ENCODE measurements around the gene NEK10.
"Not testable (repeated sequence)": the region's sequence is repeated elsewhere in the genome, so short reads cannot be mapped to it uniquely, and the experiment has no call there.

Gene NEK10

GRCh38 chr3:27368831-27369607, at the start of gene NEK10:
Gene NEK10, minus strand, starts transcription at chr3:27369383. Its CDS starts 16,501 bp downstream, at chr3:27352882.
- DNase-seq (ENCODE audit: low spot score) = peak; percentile 73

- DNase-seq (ENCODE audit: low spot score) = no peak
Measured at GRCh38 chr3:27415202-27415601, 46.0 kb upstream of the NEK10 start.

GRCh38 chr3:27392950-27393679, 23.9 kb upstream of the NEK10 start:
- DNase-seq (ENCODE audit: low spot score) = no peak

- not testable (repeated sequence) for DNase-seq (ENCODE audit: low spot score)
Measured at GRCh38 chr3:27392414-27392813, 23.2 kb upstream of the NEK10 start.

GRCh38 chr3:27391796-27392195, 22.6 kb upstream of the NEK10 start:
- no peak for DNase-seq (ENCODE audit: low spot score)

GRCh38 chr3:27387625-27388024, 18.4 kb upstream of the NEK10 start:
- DNase-seq (ENCODE audit: low spot score) = no peak

- DNase-seq (ENCODE audit: low spot score) = no peak
Measured at GRCh38 chr3:27385504-27385903, 16.3 kb upstream of the NEK10 start.

GRCh38 chr3:27384191-27384590, 15.0 kb upstream of the NEK10 start:
- no peak for DNase-seq (ENCODE audit: low spot score)

GRCh38 chr3:27380433-27381357, 11.5 kb upstream of the NEK10 start:
- DNase-seq (ENCODE audit: low spot score) = no peak

- DNase-seq (ENCODE audit: low spot score) = no peak
Measured at GRCh38 chr3:27378331-27378730, 9.1 kb upstream of the NEK10 start.

GRCh38 chr3:27376109-27376772, 7.1 kb upstream of the NEK10 start:
- no peak for DNase-seq (ENCODE audit: low spot score)

GRCh38 chr3:27366062-27366591, 3.1 kb downstream of the NEK10 start:
- DNase-seq (ENCODE audit: low spot score) = no peak

GRCh38 chr3:27360113-27361078, 8.8 kb downstream of the NEK10 start:
- DNase-seq (ENCODE audit: low spot score) = no peak

GRCh38 chr3:27358372-27358771, 10.8 kb downstream of the NEK10 start:
- DNase-seq (ENCODE audit: low spot score) = no peak

GRCh38 chr3:27357665-27358258, 11.4 kb downstream of the NEK10 start:
- peak; percentile 16 for DNase-seq (ENCODE audit: low spot score)

- no peak for DNase-seq (ENCODE audit: low spot score)
Measured at GRCh38 chr3:27356976-27357375, 12.2 kb downstream of the NEK10 start.

- no peak for DNase-seq (ENCODE audit: low spot score)
Measured at GRCh38 chr3:27354588-27355203, 14.5 kb downstream of the NEK10 start.

- no peak for DNase-seq (ENCODE audit: low spot score)
Measured at GRCh38 chr3:27354161-27354560, 15.0 kb downstream of the NEK10 start.

- no peak for DNase-seq (ENCODE audit: low spot score)
Measured at GRCh38 chr3:27353221-27353620, 16.0 kb downstream of the NEK10 start.
